GM10248 (cell line): Measurements from ENCODE around the gene CKAP5.

Source experiments
- CTCF ChIA-PET: fragments of 300-600 bp; sonication (Branson Sonifier 250); formaldehyde crosslinking; extraction: SDS; loops from one replicate; lab custom pipeline; 2021; ENCODE audit warnings: antibody characterized with exemption; lab: Yijun Ruan, JAX
- POLR2A ChIA-PET: fragments of 350-650 bp; sonication (Branson Sonifier 250); formaldehyde crosslinking; extraction: SDS; loops from one replicate; lab custom pipeline; 2020; ENCODE audit warnings: antibody characterized with exemption; lab: Yijun Ruan, JAX
- DNase-seq: peaks from one replicate; pipeline ENCODE4 v3.0.0; 2012; ENCODE audit errors: extremely low spot score
- TF ChIP-seq, protein P1 (sequence below): IDR thresholded peaks from 2 replicates; pipeline ENCODE4 v1.5.1; 2012; ENCODE audit warnings: mild to moderate bottlenecking, low read depth; ENCODE audit errors: extremely low read depth, missing control alignments, control extremely low read depth

CKAP5 gene

DNA sequence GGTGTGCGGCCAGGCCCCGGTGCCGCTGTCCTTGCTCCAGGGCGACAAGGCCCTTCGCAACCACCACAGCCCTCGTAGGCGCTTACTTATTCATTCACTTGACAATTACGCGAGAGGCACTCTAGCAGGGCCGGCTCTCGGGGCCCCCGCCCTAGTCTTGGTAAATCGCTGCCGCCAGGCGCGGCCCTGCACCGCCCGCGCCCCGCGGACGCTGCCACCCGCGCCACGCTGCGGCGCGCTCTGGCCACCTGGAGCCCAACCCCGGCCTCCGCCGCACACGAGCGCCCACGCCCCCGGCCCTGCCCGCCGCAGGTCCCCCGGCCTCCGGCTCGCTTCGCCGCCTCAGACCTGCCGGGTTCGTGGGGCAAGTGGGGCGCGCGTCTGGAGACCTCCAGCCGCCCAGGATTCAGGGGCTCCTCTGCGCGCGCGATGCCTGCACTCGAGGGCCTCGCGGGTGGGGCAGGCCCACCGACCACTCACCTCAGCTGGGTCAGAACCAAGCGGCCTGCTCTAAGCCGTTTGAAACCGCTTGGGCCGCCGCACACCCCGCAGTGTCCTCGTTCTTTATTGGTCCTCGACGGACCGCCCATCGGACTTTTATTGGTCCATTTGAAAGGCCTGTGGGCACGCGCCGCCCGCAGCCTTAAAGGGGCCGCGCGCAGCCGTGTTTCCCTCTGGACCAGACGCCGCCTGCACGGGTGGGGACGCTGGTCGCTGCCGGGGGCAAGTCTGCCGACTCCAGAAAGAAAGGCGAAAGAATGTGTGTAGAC is at the start of gene CKAP5:
Gene CKAP5, minus strand, starts transcription at position 541 of the 770 bp plus-strand sequence. CDS start 25,049 bp downstream, outside the sequence.
- TF ChIP-seq, protein P1, sequence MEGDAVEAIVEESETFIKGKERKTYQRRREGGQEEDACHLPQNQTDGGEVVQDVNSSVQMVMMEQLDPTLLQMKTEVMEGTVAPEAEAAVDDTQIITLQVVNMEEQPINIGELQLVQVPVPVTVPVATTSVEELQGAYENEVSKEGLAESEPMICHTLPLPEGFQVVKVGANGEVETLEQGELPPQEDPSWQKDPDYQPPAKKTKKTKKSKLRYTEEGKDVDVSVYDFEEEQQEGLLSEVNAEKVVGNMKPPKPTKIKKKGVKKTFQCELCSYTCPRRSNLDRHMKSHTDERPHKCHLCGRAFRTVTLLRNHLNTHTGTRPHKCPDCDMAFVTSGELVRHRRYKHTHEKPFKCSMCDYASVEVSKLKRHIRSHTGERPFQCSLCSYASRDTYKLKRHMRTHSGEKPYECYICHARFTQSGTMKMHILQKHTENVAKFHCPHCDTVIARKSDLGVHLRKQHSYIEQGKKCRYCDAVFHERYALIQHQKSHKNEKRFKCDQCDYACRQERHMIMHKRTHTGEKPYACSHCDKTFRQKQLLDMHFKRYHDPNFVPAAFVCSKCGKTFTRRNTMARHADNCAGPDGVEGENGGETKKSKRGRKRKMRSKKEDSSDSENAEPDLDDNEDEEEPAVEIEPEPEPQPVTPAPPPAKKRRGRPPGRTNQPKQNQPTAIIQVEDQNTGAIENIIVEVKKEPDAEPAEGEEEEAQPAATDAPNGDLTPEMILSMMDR, result no peak
- peak; percentile 97 for DNase-seq
- CTCF ChIA-PET, result interaction anchor here (1.3 kb wide), 1 partner anchor 19 kb away, joined by 3 read pairs; no protein-coding TSS in a partner anchor
- POLR2A ChIA-PET, result no interaction called here

DNA sequence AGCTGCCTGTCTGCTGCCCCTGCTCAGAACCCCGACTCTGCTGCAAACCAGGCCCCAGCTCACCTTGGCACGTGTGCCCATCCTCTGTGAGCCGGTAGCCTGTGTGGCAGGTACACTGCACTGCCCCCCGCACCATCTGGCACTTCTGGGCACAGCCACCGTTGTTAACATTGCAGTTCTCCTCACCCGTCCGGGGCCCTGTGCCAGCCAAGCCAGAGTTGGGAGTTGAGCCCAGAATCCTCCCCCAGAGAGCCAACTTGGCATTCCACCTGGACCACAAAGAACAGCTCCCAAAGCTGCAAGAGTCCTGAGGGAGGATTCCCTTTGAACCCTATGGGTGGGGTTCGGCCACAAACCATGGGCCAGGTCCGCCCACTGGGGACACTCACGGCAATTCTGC is 49.7 kb upstream of the CKAP5 start:
- ChIA-PET POLR2A (no interaction called here), CTCF (interaction anchor here (1.1 to 7.1 kb wide), 7 partner anchors 14 to 272 kb away, joined by 3 to 84 read pairs (median 4); no protein-coding TSS in a partner anchor)
- no peak for DNase-seq
- TF ChIP-seq, protein P1, result no peak

DNA sequence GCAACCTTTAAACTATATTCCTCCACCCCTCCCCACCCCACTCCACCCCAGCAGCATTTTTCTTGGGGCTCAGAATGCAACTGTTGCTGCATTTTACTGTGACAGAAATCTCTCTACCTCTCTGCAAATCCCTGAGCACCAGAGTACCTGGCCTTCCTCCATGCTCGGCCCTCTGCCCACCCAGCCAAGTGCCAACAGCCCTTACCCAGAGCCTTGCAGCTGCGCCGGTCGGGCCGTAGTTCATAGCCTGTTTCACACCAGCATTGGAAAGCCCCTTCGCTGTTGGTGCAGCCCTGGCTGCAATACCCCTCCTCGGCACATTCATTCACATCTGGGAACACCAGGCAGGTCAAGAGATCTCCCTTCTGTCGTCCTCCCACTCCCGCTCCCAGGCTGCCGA is 48.9 kb upstream of the CKAP5 start:
- TF ChIP-seq, protein P1, result no peak
- CTCF ChIA-PET, result interaction anchor here (1.3 to 7.1 kb wide), 4 partner anchors 22 to 267 kb away, joined by 3 to 84 read pairs (median 11); no protein-coding TSS in a partner anchor
- POLR2A ChIA-PET, result no interaction called here
- DNase-seq, result no peak

DNA sequence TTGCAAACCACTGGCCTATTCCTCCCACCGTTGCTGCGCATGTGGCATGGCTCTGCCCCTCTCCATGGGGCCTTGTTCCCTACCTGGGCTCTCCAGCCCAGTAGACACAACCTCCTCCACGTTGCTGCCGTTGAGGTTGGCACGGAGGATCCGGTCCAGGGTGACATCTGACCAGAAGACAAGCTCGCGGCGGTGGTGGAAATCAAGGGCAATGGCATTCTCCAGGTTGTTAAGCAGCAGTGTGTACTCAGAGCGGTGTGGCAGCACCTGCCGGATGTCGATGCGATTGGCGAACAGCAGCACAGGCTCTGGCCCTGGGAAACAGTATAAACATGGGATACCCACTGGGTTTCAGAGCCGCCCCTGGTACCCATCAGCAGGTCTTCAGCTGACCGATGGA is 48.4 kb upstream of the CKAP5 start:
- POLR2A ChIA-PET, result no interaction called here
- CTCF ChIA-PET, result interaction anchor here (1.3 to 7.1 kb wide), 3 partner anchors 22 to 259 kb away, joined by 3 to 84 read pairs (median 9); no protein-coding TSS in a partner anchor
- TF ChIP-seq, protein P1, result no peak
- DNase-seq, result no peak

DNA sequence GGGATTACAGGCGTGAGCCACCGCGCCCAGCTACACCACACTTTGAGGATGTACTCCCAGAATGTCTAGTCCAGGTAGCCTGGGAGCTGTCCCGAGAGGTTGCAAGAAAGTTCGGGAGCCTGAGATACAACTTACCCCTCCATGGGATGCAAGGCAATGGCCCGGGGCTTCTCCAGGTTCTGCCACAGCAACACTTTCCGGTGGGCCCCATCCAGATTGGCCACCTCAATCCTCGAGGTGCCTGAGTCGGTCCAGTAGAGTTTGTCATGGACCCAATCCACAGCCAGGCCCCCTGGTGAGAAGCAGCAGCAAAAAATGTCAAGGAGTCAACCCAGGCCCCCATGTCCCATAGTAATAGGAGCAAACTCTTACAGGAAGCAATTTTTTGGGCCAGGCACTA is 46.8 kb upstream of the CKAP5 start:
- ChIA-PET POLR2A (no interaction called here), CTCF (interaction anchor here (0.9 to 7.1 kb wide), 7 partner anchors 15 to 519 kb away, joined by 3 to 84 read pairs (median 3); no protein-coding TSS in a partner anchor)
- TF ChIP-seq, protein P1, result no peak
- no peak for DNase-seq

DNA sequence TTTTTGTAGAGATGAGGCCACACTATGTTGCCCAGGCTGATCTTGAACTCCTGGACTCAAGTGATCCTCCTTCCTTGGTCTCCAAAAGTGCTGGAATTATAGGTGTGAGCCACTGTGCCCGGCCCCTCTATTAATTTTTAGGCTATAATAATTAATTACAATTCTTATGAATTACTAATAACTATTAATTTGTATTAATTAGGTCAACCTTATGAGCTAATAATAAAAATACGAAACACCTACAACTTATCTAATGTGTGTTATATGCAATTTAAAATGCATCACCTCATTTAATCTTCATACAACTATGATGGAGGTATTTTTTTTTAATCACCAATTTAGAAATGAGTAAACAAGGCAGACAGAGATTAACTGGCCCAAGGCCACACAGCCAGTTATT is 46.0 kb upstream of the CKAP5 start:
- CTCF ChIA-PET, result interaction anchor here (0.6 to 7.1 kb wide), 9 partner anchors 28 to 519 kb away, joined by 3 to 84 read pairs (median 4); no protein-coding TSS in a partner anchor
- POLR2A ChIA-PET, result no interaction called here
- TF ChIP-seq, protein P1, result no peak
- DNase-seq, result no peak
